CD14-positive monocyte (primary cell): ENCODE measurements around the gene RPTOR. TPM values are rescaled to one million over a fixed set of nuclear protein-coding genes. Genes with fewer than 3 reads are reported as not detected.

Experiments used
- DNase-seq, 3 donors: peaks; one replicate each; pipeline ENCODE4 v3.0.0-alpha.2; 2011 to 2022
- H2AFZ ChIP-seq: 2 replicates; pipeline ENCODE4 v1.6.0; 2012; ENCODE audit warnings: mild to moderate bottlenecking, low read depth, low read length, inconsistent platforms; ENCODE audit not compliant: insufficient read depth, poor library complexity, severe bottlenecking
- H3K27ac ChIP-seq, 2 donors: 1 replicate in 1 of 2; 2 replicates in 1 of 2; pipeline ENCODE4 v1.5.1; 2012 to 2013; ENCODE audit warnings: low read length in 2 of 2, control low read depth in 1 of 2, inconsistent platforms in 1 of 2, low read depth in 1 of 2, mild to moderate bottlenecking in 1 of 2
- H3K27me3 ChIP-seq, 2 donors: one replicate each; pipeline versions ENCODE4 v1.6.0 to v1.6.1; 2011 to 2013; ENCODE audit warnings: low read length in 2 of 2; ENCODE audit not compliant: control insufficient read depth in 2 of 2, insufficient read depth in 2 of 2
- H3K36me3 ChIP-seq, 2 donors: replicated peaks in 1 of 2; 1 replicate in 1 of 2; 2 replicates in 1 of 2; pipeline versions ENCODE4 v1.5.1 to v1.6.1; 2012 to 2013; ENCODE audit warnings: low read length in 2 of 2, control low read depth in 1 of 2, inconsistent platforms in 1 of 2, mild to moderate bottlenecking in 1 of 2; ENCODE audit not compliant: insufficient read depth in 2 of 2, control insufficient read depth in 1 of 2
- H3K4me1 ChIP-seq, 2 donors: 1 replicate in 1 of 2; 2 replicates in 1 of 2; pipeline versions ENCODE4 v1.5.1 to v1.6.1; 2012 to 2013; ENCODE audit warnings: low read length in 2 of 2, control low read depth in 1 of 2, inconsistent platforms in 1 of 2, mild to moderate bottlenecking in 1 of 2, moderate library complexity in 1 of 2; ENCODE audit not compliant: insufficient read depth in 2 of 2, control insufficient read depth in 1 of 2
- H3K4me2 ChIP-seq: replicated peaks from 2 replicates; pipeline ENCODE3; 2012; ENCODE audit warnings: low read length, moderate library complexity, mild to moderate bottlenecking; ENCODE audit not compliant: poor library complexity, severe bottlenecking; ENCODE audit errors: extremely low read depth
- H3K4me3 ChIP-seq, 3 experiments: fragments of 200-600 bp in 1 of 3; sonication (generic) in 1 of 3; replicated peaks in 1 of 3; 1 replicate in 2 of 3; 2 replicates in 1 of 3; pipeline ENCODE4 v1.5.1; 2011 to 2013; ENCODE audit warnings: low read length in 3 of 3, mild to moderate bottlenecking in 3 of 3, control low read depth in 2 of 3, low read depth in 2 of 3, inconsistent platforms in 1 of 3, moderate library complexity in 1 of 3
- H3K79me2 ChIP-seq: 2 replicates; pipeline ENCODE4 v1.6.0; 2012; ENCODE audit warnings: mild to moderate bottlenecking, control low read depth, inconsistent platforms, low read length, moderate library complexity; ENCODE audit not compliant: insufficient read depth
- H3K9ac ChIP-seq: 2 replicates; pipeline ENCODE4 v1.6.0; 2017; ENCODE audit warnings: low read length, mild to moderate bottlenecking; ENCODE audit not compliant: insufficient read depth, poor library complexity, severe bottlenecking
- H3K9me3 ChIP-seq, 2 donors: replicated peaks in 1 of 2; 1 replicate in 1 of 2; 2 replicates in 1 of 2; pipeline versions ENCODE4 v1.5.1 to v1.6.1; 2012 to 2013; ENCODE audit warnings: low read length in 2 of 2, control low read depth in 1 of 2; ENCODE audit not compliant: control insufficient read depth in 1 of 2, insufficient read depth in 1 of 2
- H4K20me1 ChIP-seq: 2 replicates; pipeline ENCODE4 v1.6.0; 2012; ENCODE audit warnings: mild to moderate bottlenecking, low read length, control low read depth, moderate library complexity; ENCODE audit not compliant: insufficient read depth
- H3K27ac Mint-ChIP-seq, 7 donors: one replicate each; pipeline ENCODE4 v1.8.0; 2020; ENCODE audit warnings: mild to moderate bottlenecking in 7 of 7, mixed read lengths in 7 of 7, moderate library complexity in 6 of 7, inconsistent platforms in 2 of 7
- H3K27me3 Mint-ChIP-seq, 3 donors: one replicate each; pipeline ENCODE4 v1.8.0; 2021 to 2022; ENCODE audit warnings: low read depth in 3 of 3, mild to moderate bottlenecking in 3 of 3, mixed read lengths in 3 of 3, moderate library complexity in 3 of 3, inconsistent platforms in 1 of 3
- H3K36me3 Mint-ChIP-seq, 2 donors: one replicate each; pipeline ENCODE4 v1.8.0; 2020; ENCODE audit warnings: mixed read lengths in 2 of 2, inconsistent platforms in 1 of 2, mild to moderate bottlenecking in 1 of 2
- H3K4me1 Mint-ChIP-seq: one replicate; pipeline ENCODE4 v1.8.0; 2020; ENCODE audit warnings: mild to moderate bottlenecking, mixed read lengths
- H3K4me3 Mint-ChIP-seq, 2 donors: one replicate each; pipeline ENCODE4 v1.8.0; 2020; ENCODE audit warnings: mild to moderate bottlenecking in 2 of 2, mixed read lengths in 2 of 2, moderate library complexity in 1 of 2
- H3K9me3 Mint-ChIP-seq, 7 donors: one replicate each; pipeline ENCODE4 v1.8.0; 2020 to 2022; ENCODE audit warnings: mixed read lengths in 7 of 7, mild to moderate bottlenecking in 6 of 7, moderate library complexity in 6 of 7, inconsistent platforms in 2 of 7
- CTCF ChIP-seq: fragments of 200-600 bp; IDR thresholded peaks from one replicate; pipeline ENCODE4 v1.8.0; 2022; ENCODE audit warnings: antibody characterized with exemption, mild to moderate bottlenecking
- WGBS: methylation state at CpG from one replicate; pipeline ENCODE4 v1.1.5; 2013; ENCODE audit warnings: missing lambda C conversion rate; ENCODE audit not compliant: insufficient coverage; 5-methylcytosine and 5-hydroxymethylcytosine counted together
- intact Hi-C, 2 donors: fragments of 100-400 bp; cut with micrococcal nuclease; formaldehyde crosslinking; loops; one replicate each; pipeline versions ENCODE4 v1.15.0 to v1.15.1; 2023
- polyA plus RNA-seq, 3 donors: library from polyadenylated mRNA; depleted of rRNA in 1 of 3; unstranded in 2 of 3; stranded (reverse) in 1 of 3; fragments of 300-500 nt in 2 of 3; fragments of >200 nt in 1 of 3; fragmentation: Illumina TruSeq in 2 of 3; gene quantifications; 1 replicate in 2 of 3; 2 replicates in 1 of 3; pipeline ENCODE4 v1.2.3, GENCODE V29; 2012 to 2021

The RPTOR gene
- polyA plus RNA-seq, 3 donors, result 1.1 to 8.7 (median 2.6) TPM

- Mint-ChIP-seq H3K27me3 (peaks cover 0 to 2% (median 1%) of the 10 kb centered on the region in 3 donors), H3K27ac (peak overlapping the region; percentile 83 to 97 (median 94)), H3K36me3 (peaks cover 51 to 52% of the 10 kb centered on the region in 2 donors), H3K9me3 (no peaks in the 10 kb centered on the region), H3K4me3 (no peak overlapping the region), H3K4me1 (peaks cover 35% of the 10 kb centered on the region)
- WGBS, result 97% methylated on average over 25 of the region's 27 CpGs
- intact Hi-C loops, result loop anchor here (5.0 kb wide), 1 partner anchor 35 kb away; no protein-coding TSS in a partner anchor
- peaks cover 6 to 16% of the 10 kb centered on the region in 2 donors for H3K36me3 ChIP-seq
- H3K4me2 ChIP-seq, result no peak overlapping the region
- no peak overlapping the region for H3K4me3 ChIP-seq
- H3K9ac ChIP-seq, result peak overlapping the region; percentile 65
- H4K20me1 ChIP-seq, result no peaks in the 10 kb centered on the region
- no peak for TF ChIP-seq CTCF
- peaks cover 31 to 37% of the 10 kb centered on the region in 2 donors for H3K4me1 ChIP-seq
- peak overlapping the region; percentile 76 to 93 for H3K27ac ChIP-seq
- no peak for DNase-seq
- H3K27me3 ChIP-seq, result no peaks in the 10 kb centered on the region
- no peaks in the 10 kb centered on the region for H3K9me3 ChIP-seq
- no peaks in the 10 kb centered on the region for H3K79me2 ChIP-seq
- H2AFZ ChIP-seq, result no peak overlapping the region
These were observed 312.5 kb downstream of the RPTOR start for GRCh38 chr17:80856863-80857755.

- Mint-ChIP-seq H3K4me3 (no peak overlapping the region), H3K9me3 (peaks cover 0 to 2% (median 0%) of the 10 kb centered on the region in 7 donors), H3K27ac (peak overlapping the region; percentile 18 to 97 (median 91)), H3K4me1 (peaks cover 35% of the 10 kb centered on the region), H3K27me3 (peaks cover 0 to 2% (median 1%) of the 10 kb centered on the region in 3 donors), H3K36me3 (peaks cover 56 to 57% of the 10 kb centered on the region in 2 donors)
- intact Hi-C loops, result loop anchor here (5.0 kb wide), 1 partner anchor 35 kb away; no protein-coding TSS in a partner anchor
- no peak overlapping the region for H2AFZ ChIP-seq
- TF ChIP-seq CTCF, result no peak
- peaks cover 31 to 38% of the 10 kb centered on the region in 2 donors for H3K4me1 ChIP-seq
- H3K27ac ChIP-seq, result peak overlapping the region in 1 of 2 donors; percentile 93
- H3K36me3 ChIP-seq, result peaks cover 6 to 21% of the 10 kb centered on the region in 2 donors
- no peak overlapping the region for H3K4me2 ChIP-seq
- H3K27me3 ChIP-seq, result no peaks in the 10 kb centered on the region
- no peak overlapping the region for H3K9ac ChIP-seq
- no peak overlapping the region for H3K4me3 ChIP-seq
- 97% methylated on average over 25 of the region's 25 CpGs for WGBS
- no peak for DNase-seq
- H4K20me1 ChIP-seq, result no peaks in the 10 kb centered on the region
- H3K9me3 ChIP-seq, result no peaks in the 10 kb centered on the region
- no peaks in the 10 kb centered on the region for H3K79me2 ChIP-seq
These were observed 313.1 kb downstream of the RPTOR start for GRCh38 chr17:80857756-80858171.
